ENCODE measurements around the gene HMG20A.

HMG20A gene

GRCh38 chr15:77527164-77527778 is 106.6 kb downstream of the HMG20A start:
- no peaks in the 10 kb centered on the region for H4K20me1 ChIP-seq (ENCODE audit: insufficient read depth, low read length, poor library complexity, severe bottlenecking)

GRCh38 chr15:77527831-77528231 is 107.1 kb downstream of the HMG20A start:
- Histone ChIP-seq H3K4me2 (ENCODE audit: low read depth, low read length, poor library complexity, severe bottlenecking) (no peak overlapping the region), H3K36me3 (ENCODE audit: insufficient read depth, low read length) (no peaks in the 10 kb centered on the region)

More at GRCh38 chr15:77527164-77527778, 106.6 kb downstream of the HMG20A start:
- no peaks in the 10 kb centered on the region for H3K27me3 ChIP-seq (ENCODE audit: insufficient read depth, low read length, poor library complexity, severe bottlenecking)
- no peak overlapping the region for H3K4me2 ChIP-seq (ENCODE audit: low read depth, low read length, poor library complexity, severe bottlenecking)
- H3K4me3 ChIP-seq (ENCODE audit: low read length, poor library complexity, severe bottlenecking), result no peak overlapping the region
- H3K9ac ChIP-seq (ENCODE audit: low read depth, low read length, poor library complexity, severe bottlenecking), result no peak overlapping the region
- H3K36me3 ChIP-seq (ENCODE audit: insufficient read depth, low read length), result no peaks in the 10 kb centered on the region
- H3F3A ChIP-seq (ENCODE audit: low read depth), result no peaks in the 10 kb centered on the region
- no peak overlapping the region for H2AFZ ChIP-seq (ENCODE audit: low read length)
- no peaks in the 10 kb centered on the region for H3K4me1 ChIP-seq (ENCODE audit: insufficient read depth, low read length, poor library complexity, severe bottlenecking)
- no peaks in the 10 kb centered on the region for H3K79me2 ChIP-seq (ENCODE audit: insufficient read depth, low read length)
- no peaks in the 10 kb centered on the region for H3K9me2 ChIP-seq (replicated peaks; ENCODE audit: low read depth, low read length)
- TF ChIP-seq CTCF (conservative IDR thresholded peaks at IDR 0.05; ENCODE audit: low read length) (no peak), EZH2phosphoT487 (IDR thresholded peaks at IDR 0.05; ENCODE audit: borderline replicate concordance) (no peak)
- H3K9me3 ChIP-seq (ENCODE audit: insufficient read depth, low read depth, low read length), result no peaks in the 10 kb centered on the region

GRCh38 chr15:77528290-77528967 is 107.7 kb downstream of the HMG20A start:
- no peak overlapping the region for H3K9ac ChIP-seq (ENCODE audit: low read depth, low read length, poor library complexity, severe bottlenecking)
- H3K4me2 ChIP-seq (ENCODE audit: low read depth, low read length, poor library complexity, severe bottlenecking), result no peak overlapping the region
- H3K4me1 ChIP-seq (ENCODE audit: insufficient read depth, low read length, poor library complexity, severe bottlenecking), result no peaks in the 10 kb centered on the region

More at GRCh38 chr15:77527831-77528231, 107.1 kb downstream of the HMG20A start:
- H3F3A ChIP-seq (ENCODE audit: low read depth), result no peaks in the 10 kb centered on the region
- H3K9me2 ChIP-seq (replicated peaks; ENCODE audit: low read depth, low read length), result no peaks in the 10 kb centered on the region
- no peak for TF ChIP-seq EZH2phosphoT487 (IDR thresholded peaks at IDR 0.05; ENCODE audit: borderline replicate concordance)
- no peak for TF ChIP-seq CTCF (conservative IDR thresholded peaks at IDR 0.05; ENCODE audit: low read length)
- H3K79me2 ChIP-seq (ENCODE audit: insufficient read depth, low read length), result no peaks in the 10 kb centered on the region
- no peak overlapping the region for H3K9ac ChIP-seq (ENCODE audit: low read depth, low read length, poor library complexity, severe bottlenecking)
- no peak overlapping the region for H2AFZ ChIP-seq (ENCODE audit: low read length)
- no peaks in the 10 kb centered on the region for H3K9me3 ChIP-seq (ENCODE audit: insufficient read depth, low read depth, low read length)
- no peaks in the 10 kb centered on the region for H3K27me3 ChIP-seq (ENCODE audit: insufficient read depth, low read length, poor library complexity, severe bottlenecking)
- no peak overlapping the region for H3K4me3 ChIP-seq (ENCODE audit: low read length, poor library complexity, severe bottlenecking)
- no peaks in the 10 kb centered on the region for H4K20me1 ChIP-seq (ENCODE audit: insufficient read depth, low read length, poor library complexity, severe bottlenecking)
- H3K4me1 ChIP-seq (ENCODE audit: insufficient read depth, low read length, poor library complexity, severe bottlenecking), result no peaks in the 10 kb centered on the region

More at GRCh38 chr15:77528290-77528967, 107.7 kb downstream of the HMG20A start:
- Histone ChIP-seq H3K4me3 (ENCODE audit: low read length, poor library complexity, severe bottlenecking) (no peak overlapping the region), H3K27me3 (ENCODE audit: insufficient read depth, low read length, poor library complexity, severe bottlenecking) (no peaks in the 10 kb centered on the region), H3K79me2 (ENCODE audit: insufficient read depth, low read length) (no peaks in the 10 kb centered on the region), H2AFZ (ENCODE audit: low read length) (no peak overlapping the region), H4K20me1 (ENCODE audit: insufficient read depth, low read length, poor library complexity, severe bottlenecking) (no peaks in the 10 kb centered on the region), H3K9me2 (replicated peaks; ENCODE audit: low read depth, low read length) (no peaks in the 10 kb centered on the region), H3K9me3 (ENCODE audit: insufficient read depth, low read depth, low read length) (no peaks in the 10 kb centered on the region), H3K36me3 (ENCODE audit: insufficient read depth, low read length) (no peaks in the 10 kb centered on the region), H3F3A (ENCODE audit: low read depth) (no peaks in the 10 kb centered on the region)
- TF ChIP-seq CTCF (conservative IDR thresholded peaks at IDR 0.05; ENCODE audit: low read length), result no peak
- no peak for TF ChIP-seq EZH2phosphoT487 (IDR thresholded peaks at IDR 0.05; ENCODE audit: borderline replicate concordance)
